Activated gamma-delta T cell treated with anti-CD3 and anti-CD28 coated beads, Interleukin-2, amount 50 U/mL, for 16 hours (primary cell): ENCODE data around the gene TMEM212.
"Not testable (repeated sequence)": the region's sequence is repeated elsewhere in the genome, so short reads cannot be mapped to it uniquely, and the experiment has no call there.

Source experiments
- DNase-seq: peaks from one replicate; pipeline ENCODE4 v3.0.0-alpha.2; 2020; ENCODE audit warnings: low read depth

The TMEM212 gene

DNA sequence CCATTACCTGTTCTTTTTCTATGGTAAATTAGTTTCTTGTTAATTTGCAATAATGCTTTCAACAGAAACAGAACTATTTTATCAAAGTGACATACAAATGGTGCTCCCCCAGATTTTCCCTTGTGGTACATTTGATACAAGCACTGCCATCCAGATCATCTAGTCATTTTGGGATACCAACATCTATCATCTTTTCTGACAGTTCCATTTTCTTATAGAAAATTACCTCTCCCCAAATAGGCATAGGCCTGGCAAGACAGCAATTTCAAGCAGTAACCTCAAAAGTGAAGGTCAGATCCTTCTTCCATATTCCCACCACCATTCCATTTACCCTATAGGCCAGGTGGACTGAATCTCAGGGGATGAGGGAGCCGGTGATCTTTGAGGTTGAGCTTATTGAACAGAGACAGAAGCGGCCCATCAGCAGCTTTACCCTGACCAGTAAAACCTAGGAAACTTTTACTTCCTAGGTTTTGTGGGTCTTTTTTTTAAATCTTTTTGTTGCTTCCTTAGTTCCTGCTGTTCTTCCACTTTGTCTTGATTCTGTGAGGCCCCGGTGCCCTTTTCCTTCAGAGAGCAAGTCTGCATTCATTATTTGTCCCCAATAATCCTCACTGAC is 29.8 kb upstream of the TMEM212 start:
- no peak for DNase-seq

DNA sequence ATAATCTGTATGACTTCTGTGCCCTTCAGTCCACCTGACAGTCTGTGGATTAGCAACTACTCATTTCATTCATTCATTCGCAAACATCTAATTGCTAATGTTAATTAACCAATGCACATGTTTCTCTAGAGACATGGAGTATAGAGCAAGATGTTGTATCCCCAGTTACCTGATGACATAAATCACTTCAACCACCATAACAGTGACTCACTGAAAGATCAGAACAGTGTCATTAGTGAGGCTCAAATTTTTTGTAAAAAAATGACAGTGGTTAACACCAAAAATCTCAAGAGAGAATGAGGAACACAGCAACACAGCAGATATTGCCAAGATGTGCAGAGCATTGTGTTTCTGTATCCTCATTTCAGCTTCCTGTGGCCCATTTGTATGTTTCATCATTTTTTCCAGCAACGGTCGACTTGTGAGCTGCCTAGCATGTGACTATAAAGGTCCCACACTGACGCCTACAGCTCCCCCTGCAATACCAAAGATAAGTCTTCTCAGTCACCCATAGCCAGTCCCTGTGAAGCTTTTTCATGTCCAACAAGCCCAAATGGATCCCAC is 29.2 kb upstream of the TMEM212 start:
- DNase-seq: no peak

DNA sequence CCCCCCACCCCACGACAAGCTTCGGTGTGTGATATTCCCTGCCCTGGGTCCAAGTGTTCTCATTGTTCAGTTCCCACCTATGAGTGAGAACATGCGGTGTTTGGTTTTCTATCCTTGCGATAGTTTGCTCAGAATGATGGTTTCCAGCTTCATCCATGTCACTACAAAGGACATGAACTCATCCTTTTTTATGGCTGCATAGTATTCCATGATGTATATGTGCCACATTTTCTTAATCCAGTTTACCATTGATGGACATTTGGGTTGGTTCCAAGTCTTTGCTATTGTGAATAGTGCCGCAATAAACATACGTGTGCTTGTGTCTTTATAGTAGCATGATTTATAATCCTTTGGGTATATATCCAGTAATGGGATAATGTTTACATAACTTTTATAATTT is 28.5 kb upstream of the TMEM212 start:
- not testable (repeated sequence) for DNase-seq

DNA sequence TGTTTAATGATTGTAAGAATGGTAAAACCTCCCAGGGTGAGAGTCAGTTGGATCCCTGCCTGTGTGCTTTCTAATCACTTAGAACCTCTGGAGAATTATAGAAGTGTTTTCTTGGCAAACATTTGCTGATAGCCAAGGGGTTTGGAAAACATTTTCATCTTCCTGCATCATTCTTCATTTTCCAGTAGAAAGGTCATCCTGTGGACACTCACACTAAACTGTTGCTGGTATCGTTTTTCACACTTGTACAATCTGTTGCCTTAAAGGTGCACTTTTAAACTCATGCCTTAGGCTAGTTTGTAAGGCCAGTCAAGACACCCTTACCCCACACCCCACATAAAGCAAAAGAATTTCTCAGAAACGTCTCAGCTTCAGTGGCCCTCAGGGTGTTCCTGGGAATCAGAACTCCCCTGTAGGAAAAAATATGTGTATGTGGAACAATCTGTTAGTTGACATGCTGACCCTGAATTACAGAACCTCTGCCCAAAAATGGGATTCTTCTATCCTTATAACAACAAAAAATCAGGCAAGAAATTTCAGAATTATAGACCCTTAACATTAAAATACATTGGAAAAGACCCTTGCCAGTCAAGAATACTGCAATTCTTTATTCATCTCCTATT is 27.1 kb upstream of the TMEM212 start:
- DNase-seq: no peak

DNA sequence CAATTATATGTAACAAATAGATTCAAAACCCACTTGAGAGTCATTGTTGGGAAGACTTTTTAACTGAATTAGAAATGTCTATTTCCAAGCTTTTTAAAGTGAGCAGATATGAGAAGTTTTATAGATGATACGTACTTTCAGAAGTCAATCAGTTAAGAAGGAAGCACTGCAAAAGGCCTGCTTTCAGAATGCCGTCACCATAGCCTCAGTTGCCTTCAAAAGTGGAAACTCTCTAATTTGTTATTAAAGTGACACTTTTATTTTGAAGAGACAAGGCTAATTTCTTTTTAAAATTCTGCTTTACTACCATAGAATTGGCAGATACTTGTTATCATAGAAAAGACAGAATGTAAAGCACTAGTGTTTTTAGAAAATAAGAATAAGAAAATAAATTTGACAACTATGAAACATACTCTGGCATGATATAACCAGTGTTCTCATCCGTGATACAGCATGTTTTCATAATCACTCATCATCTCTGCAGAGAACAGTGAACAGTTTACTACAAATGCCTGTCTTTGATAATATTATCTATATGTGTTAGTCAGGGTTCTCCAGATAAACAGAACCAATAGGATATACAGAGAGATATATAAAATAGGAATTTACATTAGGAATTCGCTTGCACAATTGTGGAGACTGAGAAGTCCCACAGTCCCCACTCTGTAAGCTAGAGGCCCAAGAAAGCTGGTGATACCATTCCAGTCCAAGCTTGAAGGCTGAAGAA is 25.9 kb upstream of the TMEM212 start:
- no peak for DNase-seq

DNA sequence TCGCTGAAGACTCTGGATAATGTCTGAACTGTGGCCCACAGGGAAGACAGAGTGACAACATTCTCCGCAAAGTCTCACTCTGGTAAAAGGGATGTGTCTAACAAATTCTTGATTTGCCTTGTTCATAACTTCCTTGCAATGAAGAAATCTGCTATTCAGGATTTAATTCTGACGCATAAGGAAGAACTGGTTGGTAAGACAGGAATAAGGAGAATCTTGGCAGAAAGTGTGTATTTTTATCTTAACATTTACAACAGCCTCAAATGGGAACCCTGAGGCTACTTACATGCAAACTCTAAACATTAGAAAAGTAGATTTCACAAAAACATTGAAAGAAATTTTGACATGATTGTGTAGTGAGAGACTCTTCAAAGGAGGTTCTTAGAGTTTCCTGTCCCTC is 22.1 kb upstream of the TMEM212 start:
- no peak for DNase-seq

DNA sequence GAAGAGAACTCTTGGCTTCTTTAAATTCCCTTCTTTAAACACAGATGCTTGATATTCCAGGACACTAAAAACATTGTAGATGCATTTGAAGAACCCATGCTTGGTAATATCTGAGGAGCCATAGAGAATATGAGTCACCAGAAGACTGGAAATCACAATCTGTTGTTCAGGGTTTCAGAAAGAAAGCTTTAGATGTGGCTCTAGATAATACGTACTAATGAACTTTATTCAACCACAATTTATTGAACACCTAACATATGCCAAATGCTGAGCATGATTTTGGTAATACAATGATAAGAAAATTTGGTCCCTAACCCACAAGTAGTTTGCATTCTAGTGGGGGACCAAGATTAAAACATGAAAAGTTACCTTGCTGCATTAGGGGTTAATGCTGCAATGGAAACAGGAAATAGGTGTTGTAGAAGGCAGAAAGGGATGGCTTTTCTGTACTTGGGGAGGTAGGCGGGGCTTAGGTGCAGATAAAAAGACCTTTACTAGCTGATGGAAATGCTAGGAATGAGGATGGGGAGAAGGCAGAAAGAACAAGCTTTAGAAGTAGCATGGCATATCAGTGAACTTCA is 21.3 kb upstream of the TMEM212 start:
- no peak for DNase-seq

DNA sequence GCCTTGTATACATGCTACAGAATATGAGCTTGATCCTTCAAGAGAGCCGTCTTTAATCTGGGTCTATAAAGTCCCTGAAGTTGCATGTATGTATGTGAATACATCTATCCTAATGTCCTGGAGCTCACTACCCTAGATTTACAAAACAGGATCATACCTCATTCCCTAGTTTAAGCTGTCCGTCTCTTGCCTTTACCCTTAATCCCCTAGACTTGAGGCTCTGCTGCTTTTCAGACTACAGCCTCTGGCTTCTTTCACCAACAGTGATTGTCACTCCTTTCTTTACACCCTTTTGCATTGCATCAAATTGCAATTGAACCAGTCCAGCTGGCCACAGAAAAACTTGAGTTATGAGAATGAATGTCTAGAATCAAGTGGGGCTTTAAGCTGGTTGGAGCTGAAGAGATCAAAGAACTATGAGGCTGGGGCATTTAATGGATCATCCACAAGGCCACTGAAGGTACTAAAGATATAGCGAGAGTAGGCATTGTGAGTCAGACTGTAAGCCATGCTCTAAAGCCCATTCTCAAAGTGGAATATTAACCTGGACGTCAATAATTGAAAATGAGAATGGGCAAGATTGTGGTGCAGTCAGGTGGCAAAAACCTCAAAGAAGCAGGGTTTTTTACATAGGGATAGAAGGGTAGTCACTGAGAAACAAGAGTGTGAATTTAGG is 20.6 kb upstream of the TMEM212 start:
- no peak for DNase-seq

DNA sequence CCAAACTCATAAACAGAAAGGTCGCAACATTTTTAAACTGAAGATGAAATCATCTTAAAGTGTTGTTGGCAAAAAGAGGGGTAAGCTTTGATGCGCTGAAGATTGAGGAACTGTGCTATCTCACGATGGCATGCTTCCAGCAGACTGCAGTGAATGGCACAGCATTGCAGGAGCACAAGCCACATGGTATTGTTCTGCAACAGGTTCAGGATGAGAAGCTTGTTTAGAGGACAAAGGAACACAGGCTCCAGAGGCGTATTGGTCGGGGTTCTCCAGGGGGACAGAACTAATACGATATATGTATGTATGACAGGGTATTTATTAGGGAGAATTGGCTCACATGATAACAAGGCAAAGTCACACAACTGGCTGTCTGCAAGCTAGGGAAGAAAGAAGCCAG is 19.0 kb upstream of the TMEM212 start:
- no peak for DNase-seq

DNA sequence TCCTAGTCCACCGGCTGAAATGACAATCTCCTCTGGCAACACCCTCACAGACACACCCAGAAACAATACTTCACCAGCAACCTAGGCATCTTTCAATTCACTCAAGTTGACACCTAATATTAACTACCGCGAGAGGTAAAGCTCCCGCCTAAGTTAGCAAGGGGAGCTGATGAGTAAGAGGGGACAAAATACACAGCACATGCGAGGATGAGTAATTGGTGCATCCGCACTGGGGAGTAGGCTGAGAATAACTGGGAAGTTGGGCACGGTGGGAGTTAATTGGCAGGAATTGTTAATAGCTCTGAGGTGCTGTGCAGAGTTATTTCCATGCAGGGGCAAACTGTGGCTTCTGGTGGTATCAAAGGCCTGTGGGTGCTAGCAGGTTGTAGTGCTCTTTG is 18.3 kb upstream of the TMEM212 start:
- no peak for DNase-seq

DNA sequence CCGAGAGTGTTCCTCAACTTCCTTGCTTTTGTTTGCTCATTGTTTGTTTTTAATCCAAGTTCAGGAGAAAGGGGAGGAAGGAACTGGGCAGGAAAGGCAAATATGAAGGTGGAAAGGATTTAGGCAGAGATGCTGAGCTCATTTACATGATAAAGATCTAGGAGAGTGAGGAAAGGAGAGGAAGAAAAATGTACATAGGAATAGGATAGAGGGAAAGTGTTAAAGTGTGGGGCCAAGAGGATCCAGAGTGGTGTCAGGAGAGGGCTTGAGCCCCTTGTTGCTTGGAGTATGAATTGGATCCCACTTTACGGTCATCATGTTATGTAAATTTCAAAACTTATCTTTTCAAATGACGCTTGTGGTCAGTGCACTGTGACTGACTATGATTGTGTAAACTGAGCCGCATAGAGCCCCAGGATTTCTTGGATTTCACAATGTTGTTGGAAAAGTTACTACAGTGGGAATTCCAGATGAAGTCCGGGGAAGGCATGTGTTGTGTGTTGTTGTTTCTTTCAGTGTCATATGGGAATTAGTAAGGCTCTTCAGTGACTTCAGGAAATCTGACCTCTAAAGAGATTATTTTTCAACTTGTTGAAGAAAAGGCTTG is 17.8 kb upstream of the TMEM212 start:
- no peak for DNase-seq

DNA sequence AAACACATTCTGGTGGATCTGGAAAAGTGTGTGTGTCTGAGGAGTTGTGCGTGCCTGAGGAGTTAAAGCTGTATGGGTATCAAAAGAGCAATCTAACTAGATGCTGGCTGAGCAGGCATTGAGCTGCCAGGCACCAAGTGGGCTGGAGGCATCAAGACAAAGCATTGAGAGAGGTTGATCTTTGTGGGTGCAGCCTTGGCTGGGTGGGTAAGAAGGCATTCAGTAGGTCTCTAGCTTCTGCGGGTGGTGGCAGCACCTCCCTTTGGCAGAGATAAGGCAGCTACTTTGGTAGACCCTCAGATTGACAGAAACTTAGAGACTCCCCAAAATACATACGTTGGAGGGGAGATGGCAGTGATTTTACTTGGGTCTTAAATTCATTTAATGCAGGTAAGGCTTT is 15.8 kb upstream of the TMEM212 start:
- DNase-seq: no peak

DNA sequence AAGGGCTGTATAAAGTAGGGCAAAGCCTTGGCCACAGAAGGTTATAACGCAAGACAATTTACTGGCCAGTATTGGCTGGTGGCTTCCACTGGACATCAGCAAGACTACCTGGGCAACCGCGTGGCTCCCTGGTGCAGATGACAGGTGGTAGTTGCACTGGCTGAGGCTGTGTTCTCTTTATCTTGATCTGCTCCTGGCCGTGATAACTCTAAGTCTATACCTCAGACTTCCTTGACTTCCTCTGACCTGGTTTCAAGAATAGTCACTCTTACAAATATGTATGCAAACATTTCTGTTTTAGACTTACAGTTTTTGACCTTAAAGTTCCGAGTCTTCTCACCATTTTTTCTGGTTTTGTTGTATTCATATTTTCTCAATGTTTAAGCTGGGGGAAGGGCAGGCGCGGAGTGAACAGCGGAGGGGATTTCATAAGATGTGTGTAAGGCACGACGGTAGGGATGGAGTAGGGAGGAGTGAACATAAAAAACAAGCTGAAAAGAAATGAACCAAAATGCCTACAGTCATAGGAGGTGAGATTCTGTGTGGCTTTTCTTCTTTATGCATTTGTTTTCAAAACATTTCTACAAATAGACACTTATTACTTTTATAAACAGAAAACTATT is 15.2 kb upstream of the TMEM212 start:
- no peak for DNase-seq

DNA sequence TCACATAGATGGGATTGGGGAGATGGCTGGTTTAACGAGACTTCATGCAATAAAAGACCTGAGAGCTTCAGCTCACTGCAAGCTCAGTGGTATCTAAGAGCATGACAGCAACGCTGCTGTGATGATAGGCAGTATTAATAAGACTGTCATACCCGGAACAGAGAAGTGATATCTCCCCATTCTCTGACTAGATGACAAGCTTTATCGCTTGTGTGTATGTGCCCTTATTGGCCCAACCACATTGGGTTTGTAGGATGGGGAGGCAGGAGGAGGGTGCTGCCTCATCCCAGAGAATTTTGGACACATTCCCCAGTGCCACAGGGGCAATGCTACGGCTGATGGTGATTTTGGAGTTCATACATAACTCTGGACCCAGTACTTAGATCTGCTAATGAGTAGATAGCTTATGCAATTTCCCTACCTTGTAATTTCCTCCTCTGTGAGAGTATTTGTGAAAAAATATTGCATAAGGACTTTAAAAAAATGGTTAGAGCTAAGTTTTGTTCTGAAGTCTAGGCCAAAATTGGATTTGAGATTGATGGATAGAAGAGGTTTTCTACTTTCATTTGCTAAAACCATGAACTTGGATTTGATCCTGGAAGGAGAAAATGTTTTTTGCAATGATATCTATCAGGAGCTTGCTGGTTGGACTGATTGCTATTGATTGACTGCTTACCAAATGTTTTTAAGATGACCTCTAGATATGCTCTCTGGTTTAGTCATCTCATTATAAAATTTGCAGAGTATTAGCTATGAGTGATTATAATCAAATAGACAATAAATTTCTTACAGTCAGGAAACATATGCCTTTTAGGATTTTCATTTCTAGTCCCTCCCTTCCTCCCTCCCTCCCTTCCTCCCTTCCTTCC is 14.0 kb upstream of the TMEM212 start:
- DNase-seq: no peak

DNA sequence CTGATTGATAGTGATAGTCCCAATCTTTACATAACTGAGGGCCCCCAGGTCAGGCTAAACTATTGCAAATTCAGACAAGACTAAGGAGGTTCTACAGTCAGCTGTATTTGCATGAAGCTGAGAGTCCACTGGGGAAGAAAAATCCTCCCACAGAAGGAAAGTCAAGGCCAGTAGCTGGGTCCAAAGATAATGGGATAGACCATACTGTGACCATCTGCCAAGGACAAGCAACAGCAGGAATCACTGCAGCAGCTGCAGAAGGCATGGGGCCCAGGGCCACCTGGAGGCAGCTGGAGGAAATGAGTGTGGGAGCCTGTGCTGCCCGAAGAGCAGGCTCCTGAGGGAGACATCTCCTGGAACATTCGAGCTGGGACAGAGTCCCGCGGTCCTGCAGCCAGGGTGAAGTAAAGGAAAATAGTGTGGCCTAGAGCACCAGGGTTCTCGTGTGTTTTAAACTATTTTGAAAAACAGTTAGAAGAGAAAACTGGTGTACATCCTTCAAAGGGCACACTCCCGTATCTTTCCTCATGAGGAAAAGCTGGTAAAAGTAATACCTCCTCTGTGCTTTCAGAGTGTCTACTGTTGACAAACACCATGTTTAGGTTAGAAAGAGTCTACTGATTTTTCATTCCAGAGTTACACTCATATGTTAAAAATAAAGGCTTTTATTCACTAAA is 13.2 kb upstream of the TMEM212 start:
- DNase-seq: no peak

DNA sequence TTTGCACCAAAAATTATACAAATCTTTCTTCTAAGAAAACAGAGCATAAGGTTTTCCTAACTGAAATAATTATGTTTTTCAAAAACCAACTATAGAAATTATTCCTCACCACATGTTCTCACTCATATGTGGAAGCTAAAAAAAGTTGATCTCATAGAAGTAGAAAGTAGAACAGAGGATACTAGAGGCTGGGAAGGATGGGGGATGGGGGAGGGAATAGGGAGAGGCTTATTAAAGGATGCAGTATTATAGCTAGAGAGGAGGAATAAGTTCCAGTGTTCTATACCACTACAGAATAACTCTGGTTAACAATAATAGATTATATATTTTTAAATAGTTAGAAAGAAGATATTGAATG is 12.7 kb upstream of the TMEM212 start:
- no peak for DNase-seq

DNA sequence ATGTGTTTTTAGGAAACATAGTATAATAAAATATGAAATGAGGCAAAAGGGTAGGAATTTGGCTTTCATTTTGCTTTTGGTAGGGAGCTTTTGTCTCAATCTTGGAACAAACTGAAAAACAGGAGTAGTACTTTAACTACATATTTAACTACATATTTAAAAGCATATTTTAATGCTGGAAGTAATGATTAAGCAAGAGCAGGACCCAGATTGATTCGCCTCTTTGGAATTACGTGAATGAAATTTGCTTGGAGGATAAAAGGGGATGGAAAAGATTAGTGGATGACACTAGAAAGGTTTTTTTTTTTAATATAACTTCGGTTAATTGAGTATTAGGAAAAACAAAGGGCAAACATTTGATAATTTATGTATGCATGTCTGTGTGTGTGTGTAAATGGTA is 11.2 kb upstream of the TMEM212 start:
- no peak for DNase-seq

DNA sequence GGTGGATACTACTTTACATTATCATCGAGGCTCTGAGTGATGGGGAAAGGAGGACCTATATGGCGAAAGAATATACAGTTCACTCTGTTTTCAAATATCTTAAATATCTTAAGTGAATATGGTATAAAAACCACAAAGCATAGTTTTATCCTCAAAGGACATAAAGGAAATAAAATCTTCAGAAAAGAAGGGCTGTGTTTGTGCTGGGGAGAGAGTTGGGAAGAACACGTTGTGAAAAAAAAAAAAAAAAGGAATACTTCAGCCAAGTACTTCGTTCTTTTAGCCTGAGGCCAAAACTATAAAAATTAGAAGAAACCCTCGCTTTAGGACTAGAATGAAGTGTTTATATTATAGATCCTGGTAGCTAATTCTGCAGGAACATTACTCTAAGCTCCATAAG is 10.2 kb upstream of the TMEM212 start:
- no peak for DNase-seq

DNA sequence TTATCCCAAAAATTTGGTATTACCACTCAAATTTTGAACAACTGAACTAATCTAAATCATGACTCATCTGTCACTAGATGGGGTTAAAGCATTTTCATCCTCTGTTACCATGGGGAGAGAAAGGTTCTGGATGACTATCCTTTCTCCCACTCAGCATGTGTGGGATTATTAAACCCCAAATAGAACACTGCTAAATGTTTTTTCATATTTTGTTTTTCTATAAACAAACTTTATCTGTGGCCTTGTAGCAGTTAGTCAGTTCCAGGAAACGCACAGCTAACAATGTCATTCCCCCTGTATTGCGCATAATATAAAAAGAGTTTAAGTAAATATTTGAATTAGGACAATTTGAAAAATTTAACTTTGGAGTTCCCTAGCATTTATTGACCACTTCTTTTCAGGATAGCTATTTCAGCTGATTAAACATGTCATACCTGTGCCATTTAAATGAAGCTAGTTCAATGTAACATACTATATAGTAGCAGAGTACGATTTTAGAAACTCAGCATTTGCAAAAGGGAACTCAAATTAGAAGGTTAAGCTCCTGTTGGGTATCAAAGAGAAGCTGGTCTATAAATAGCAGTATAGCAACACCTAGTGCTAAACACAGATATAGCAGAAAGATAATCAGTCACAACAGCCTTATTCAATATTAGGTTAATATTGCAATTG is 9.2 kb upstream of the TMEM212 start:
- DNase-seq: no peak

DNA sequence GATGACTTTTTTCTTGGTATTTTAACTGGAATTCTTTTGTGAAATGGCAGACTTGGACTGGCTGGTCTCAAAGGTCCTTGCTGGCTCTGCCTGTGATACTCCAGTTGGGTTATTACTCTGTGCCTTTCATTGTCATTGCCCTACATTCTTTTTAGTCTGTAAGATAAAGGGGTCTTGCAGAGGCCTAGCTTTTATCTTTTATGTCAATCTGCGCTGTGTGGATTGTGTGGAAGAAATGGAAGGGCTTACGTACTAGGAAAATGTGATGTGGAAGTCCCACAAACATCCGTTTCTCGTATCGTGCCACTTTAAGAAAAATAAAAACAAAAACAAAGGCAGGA is 8.7 kb upstream of the TMEM212 start:
- no peak for DNase-seq
